ENCODE data around the gene FEM1C.
A peak's percentile ranks its signal among the peaks of the same experiment; 100 is the strongest.

The FEM1C gene, protein sequence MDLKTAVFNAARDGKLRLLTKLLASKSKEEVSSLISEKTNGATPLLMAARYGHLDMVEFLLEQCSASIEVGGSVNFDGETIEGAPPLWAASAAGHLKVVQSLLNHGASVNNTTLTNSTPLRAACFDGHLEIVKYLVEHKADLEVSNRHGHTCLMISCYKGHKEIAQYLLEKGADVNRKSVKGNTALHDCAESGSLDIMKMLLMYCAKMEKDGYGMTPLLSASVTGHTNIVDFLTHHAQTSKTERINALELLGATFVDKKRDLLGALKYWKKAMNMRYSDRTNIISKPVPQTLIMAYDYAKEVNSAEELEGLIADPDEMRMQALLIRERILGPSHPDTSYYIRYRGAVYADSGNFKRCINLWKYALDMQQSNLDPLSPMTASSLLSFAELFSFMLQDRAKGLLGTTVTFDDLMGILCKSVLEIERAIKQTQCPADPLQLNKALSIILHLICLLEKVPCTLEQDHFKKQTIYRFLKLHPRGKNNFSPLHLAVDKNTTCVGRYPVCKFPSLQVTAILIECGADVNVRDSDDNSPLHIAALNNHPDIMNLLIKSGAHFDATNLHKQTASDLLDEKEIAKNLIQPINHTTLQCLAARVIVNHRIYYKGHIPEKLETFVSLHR

GRCh38 chr5:115544436-115545350 lies at the start of gene FEM1C:
Gene FEM1C, minus strand, starts transcription at chr5:115544775. Its CDS starts 1,282 bp downstream, at chr5:115543493.
- peak; percentile 96 to 97 for DNase-seq (ENCODE audit: extremely low read depth in 1 of 2, low read depth in 1 of 2)

DNA sequence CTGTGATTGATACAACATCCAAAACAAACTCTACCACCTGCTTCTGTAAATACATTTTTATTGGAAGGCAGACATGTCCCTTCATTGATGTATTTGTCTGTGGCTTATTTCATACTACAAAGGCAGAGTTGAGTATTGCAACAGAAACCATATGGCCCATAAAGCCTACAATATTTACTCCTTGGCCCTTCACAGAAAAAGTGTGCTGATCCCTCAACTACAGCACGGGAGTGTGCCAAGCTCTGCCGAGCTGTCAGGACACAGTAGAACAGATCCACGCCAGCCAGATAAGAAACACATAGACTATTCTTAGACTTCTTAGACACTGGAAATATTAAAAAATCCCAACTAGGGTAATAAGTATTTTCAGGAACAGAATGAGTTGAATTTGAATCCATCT lies 44.5 kb upstream of the FEM1C start:
- no peak for DNase-seq (ENCODE audit: extremely low read depth in 1 of 2, low read depth in 1 of 2)

GRCh38 chr5:115588640-115589039 lies 44.1 kb upstream of the FEM1C start:
- no peak for DNase-seq (ENCODE audit: extremely low read depth in 1 of 2, low read depth in 1 of 2)

GRCh38 chr5:115586525-115587146 lies 42.1 kb upstream of the FEM1C start:
- DNase-seq (ENCODE audit: extremely low read depth in 1 of 2, low read depth in 1 of 2), result no peak

DNA sequence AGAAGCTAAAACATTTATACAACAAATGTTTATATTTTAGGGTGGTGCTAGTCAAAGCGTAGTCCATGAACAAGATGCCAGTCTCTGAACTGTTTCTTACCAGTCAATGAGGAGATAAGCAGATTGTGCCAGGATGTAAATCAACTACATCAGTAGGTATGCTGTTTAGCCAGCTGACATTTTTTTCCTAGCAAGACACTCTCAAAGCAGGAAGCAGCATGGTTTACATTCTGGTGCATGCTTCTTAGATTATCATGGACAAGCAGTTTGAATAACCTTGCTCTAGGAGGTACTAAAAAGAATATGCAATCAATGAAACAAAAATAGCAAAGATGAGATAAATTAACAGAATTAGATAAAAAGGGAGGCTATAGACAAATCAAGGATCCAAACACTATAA lies 40.7 kb upstream of the FEM1C start:
- no peak for DNase-seq (ENCODE audit: extremely low read depth in 1 of 2, low read depth in 1 of 2)

GRCh38 chr5:115584501-115584900 lies 39.9 kb upstream of the FEM1C start:
- no peak for DNase-seq (ENCODE audit: extremely low read depth in 1 of 2, low read depth in 1 of 2)

DNA sequence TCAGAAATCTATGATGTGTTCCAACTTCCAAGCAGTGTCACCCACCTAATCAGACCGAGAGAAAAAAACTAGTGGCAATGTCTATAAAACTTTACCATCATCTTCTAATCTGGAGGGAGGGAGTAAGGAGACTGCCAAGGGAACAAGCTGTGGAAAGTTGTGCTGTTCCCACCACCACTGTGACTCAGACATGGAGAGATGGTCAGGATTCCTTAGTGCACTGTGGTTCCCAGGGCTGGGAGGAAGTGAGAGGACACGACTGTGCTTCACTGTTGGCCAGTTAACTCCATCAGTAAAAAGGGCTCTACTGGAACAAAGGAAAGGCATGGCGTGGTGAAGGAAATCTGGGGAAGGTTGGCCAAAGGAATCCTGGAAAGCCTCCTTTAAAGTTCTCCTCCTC lies 38.9 kb upstream of the FEM1C start:
- DNase-seq (ENCODE audit: extremely low read depth in 1 of 2, low read depth in 1 of 2), result no peak

- DNase-seq (ENCODE audit: extremely low read depth in 1 of 2, low read depth in 1 of 2), result no peak
These were observed 36.4 kb upstream of the FEM1C start for GRCh38 chr5:115580941-115581340.

DNA sequence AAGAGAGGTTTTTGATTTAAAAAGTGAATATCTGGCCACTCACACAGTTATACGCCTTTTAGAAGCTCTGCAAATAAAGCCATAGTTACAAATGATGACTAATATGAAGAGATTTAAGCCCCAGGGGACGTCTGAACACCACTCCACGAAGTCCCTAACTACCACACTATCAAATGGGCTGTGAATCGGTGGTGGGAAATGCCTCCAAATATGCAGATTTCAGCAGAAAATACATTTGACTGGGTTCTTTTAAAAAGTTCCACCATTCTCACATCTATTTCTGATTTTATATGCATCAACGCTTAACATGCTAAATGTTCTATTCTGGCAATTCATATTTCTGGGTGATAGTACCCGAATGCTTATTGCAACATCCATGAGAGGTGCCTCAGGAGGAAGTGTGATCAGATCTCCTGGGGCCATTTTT lies 35.2 kb upstream of the FEM1C start:
- DNase-seq (ENCODE audit: extremely low read depth in 1 of 2, low read depth in 1 of 2), result no peak

- no peak for DNase-seq (ENCODE audit: extremely low read depth in 1 of 2, low read depth in 1 of 2)
These were observed 34.6 kb upstream of the FEM1C start for GRCh38 chr5:115579216-115579615.

DNA sequence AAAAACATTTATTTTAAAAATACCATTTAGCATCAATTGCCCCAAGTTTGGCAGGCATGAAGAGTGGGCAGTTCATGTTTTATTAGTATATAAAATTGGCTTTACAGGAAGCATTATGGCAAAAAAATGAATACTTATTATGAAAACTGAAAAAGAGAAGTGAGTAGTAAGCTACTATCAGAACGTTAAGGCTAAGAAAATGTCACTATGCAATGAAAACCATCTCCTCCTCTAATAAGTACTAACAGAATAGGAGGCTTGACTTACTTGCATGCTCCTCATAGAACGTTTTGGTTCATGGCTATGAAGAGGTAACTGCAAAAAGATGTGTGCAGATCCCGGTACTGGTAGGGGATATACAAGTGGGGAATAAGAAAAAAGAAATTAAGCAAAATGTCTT lies 34.1 kb upstream of the FEM1C start:
- no peak for DNase-seq (ENCODE audit: extremely low read depth in 1 of 2, low read depth in 1 of 2)

- no peak for DNase-seq (ENCODE audit: extremely low read depth in 1 of 2, low read depth in 1 of 2)
These were observed 33.2 kb upstream of the FEM1C start for GRCh38 chr5:115577741-115578140.

GRCh38 chr5:115577329-115577728 lies 32.8 kb upstream of the FEM1C start:
- no peak for DNase-seq (ENCODE audit: extremely low read depth in 1 of 2, low read depth in 1 of 2)

DNA sequence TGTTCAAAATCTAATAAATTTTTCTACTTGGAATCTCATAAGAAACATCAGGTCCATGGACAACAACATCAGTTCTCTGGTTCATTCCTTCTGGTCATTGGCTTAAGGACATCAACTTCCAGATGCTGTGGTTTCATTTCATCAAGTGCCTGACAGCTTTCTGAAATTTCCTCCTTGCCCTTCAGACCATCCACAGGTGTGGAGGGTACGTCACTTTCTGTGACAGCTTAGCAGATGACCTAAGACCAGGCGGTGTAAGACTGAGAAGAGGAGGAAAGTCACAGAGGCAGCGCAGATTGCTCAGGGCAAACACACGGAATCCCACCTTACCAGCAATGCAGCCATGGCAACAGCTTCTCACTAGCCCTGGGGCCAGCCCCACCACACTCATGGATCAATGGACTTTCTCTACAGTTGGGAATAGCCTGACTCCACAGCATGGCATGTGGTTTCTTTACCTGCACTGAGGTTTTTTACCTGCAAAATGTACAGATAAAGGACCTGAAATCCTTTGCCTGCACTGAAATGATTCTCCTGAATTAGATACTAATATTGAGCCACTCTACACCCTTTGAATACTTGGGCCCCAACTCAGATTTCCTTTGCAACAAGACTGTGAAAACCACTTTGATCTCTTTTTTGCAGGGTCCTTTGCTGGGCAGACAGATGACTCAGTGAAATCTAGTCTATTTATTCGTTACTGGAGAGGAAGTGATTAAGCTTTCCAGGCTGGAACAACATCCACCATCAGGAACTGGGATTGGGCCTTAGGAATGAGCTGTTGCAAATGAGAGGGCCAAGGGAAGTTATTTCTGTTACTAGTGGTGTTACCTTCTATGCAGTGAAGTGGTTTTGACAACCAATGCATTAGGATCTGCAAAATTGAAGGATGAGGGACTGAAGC lies 30.8 kb upstream of the FEM1C start:
- no peak for DNase-seq (ENCODE audit: extremely low read depth in 1 of 2, low read depth in 1 of 2)

GRCh38 chr5:115573133-115573532 lies 28.6 kb upstream of the FEM1C start:
- no peak for DNase-seq (ENCODE audit: extremely low read depth in 1 of 2, low read depth in 1 of 2)

DNA sequence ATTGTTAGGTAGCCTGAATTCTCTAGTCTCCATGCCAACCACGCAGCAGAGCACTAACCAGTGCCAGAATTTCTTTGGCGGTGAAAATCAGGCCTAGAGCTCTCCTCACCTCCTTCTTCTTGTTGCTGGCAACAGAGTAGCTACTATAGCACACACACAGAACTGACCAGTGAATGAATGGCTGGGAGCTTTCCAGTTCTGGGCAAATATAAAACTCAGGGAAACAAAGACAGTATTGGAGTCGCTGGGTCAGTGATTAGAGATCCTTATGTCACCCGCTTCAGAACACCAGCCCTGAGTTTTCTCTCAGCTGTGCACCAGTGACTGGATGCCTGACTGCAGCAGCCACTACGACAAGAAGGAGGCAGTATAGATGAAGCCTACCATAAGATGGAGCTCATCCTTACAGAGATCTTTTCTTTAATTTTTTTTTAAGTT lies 26.9 kb upstream of the FEM1C start:
- no peak for DNase-seq (ENCODE audit: extremely low read depth in 1 of 2, low read depth in 1 of 2)

DNA sequence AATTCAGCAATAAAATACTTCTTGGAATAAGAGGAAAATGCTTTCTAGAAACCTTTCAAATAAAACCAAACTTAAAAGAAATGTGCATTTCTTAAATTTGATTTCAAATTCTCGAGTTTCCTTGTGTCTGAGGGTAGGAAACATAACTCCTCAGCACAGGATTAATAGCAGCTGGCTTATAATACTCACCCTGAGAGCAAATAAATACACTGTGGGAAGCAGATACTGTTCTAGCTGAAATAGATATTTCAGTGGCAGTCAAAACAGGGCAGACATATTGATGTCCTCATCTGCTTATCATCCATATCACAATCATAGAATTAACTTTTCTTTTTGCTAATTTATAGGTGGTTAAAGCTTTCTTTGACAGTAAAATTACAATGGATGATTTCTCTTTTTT lies 24.1 kb upstream of the FEM1C start:
- no peak for DNase-seq (ENCODE audit: extremely low read depth in 1 of 2, low read depth in 1 of 2)

DNA sequence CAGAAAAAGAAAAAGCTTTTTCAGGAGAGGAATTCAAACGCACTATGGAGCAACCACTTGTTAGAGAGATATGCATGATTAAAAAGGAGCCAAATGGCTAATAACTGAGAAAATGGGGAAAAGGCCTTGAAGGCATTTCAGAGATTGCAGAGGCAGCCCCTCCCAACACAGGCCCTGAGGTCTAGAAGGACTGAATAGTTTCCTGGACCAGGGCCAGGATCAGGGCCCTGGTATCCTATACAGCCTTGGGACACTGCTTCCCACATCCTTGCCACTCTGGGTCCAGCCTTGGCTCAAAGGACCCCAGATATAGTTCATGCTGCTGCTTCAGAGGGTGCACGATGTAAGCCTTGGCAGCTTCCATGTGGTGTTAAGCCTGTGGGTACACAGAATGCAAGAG lies 20.7 kb upstream of the FEM1C start:
- DNase-seq (ENCODE audit: extremely low read depth in 1 of 2, low read depth in 1 of 2), result no peak

DNA sequence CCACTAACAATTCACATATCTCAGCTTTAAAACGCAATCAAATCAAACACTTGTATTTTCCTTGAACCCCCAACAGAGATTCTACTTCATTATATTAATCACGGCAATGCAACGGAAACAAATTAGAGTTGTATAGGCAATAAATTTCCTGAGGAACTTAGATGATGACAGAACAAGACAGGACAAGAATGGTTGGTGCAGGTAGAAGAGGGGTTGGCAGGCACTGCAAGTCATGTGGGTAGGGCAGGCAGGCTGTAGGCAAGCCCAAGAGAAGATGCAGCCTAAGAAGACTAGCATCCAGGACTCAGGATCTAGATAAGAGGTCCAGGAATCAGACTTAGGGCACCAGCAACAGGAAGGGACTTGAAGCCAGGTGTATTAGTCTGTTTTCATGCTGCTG lies 16.6 kb upstream of the FEM1C start:
- no peak for DNase-seq (ENCODE audit: extremely low read depth in 1 of 2, low read depth in 1 of 2)

DNA sequence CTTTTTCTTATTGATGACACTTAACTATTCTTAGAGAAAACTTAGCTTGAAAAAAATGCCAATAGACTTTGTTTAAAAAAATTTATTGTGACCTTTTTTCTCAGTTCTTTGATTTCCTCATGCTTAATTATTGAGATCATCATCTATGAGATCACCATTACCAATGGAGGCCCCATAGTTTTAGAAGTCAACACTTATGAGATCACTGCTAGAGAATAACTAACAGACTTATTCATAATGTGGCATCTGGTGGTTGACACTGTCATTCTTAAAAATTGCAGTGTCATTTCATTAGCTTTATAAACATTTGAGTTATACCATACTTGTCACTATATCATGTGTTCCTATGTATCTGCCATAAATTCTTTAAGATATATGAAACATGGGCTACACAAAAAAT lies 14.9 kb upstream of the FEM1C start:
- DNase-seq (ENCODE audit: extremely low read depth in 1 of 2, low read depth in 1 of 2), result no peak
